ENCODE data around the gene PEMT.

PEMT gene

GRCh38 chr17:17484451-17484899, 107.0 kb downstream of the PEMT start:
- Histone ChIP-seq H3K4me2 (ENCODE audit: low read depth, low read length) (no peak overlapping the region), H3K79me2 (ENCODE audit: low read length) (peaks cover 63% of the 10 kb centered on the region), H3K27ac (ENCODE audit: low read length) (no peak overlapping the region), H3K4me1 (ENCODE audit: low read length) (no peaks in the 10 kb centered on the region), H4K20me1 (ENCODE audit: insufficient read depth, low read length) (no peaks in the 10 kb centered on the region; the same call in 1 of the 2 replicates), H3K9me2 (replicated peaks; ENCODE audit: insufficient read depth, low read length) (no peaks in the 10 kb centered on the region), H2AFZ (ENCODE audit: low read length) (no peak overlapping the region), H3K9ac (ENCODE audit: low read length) (no peak overlapping the region), H3K27me3 (replicated peaks; ENCODE audit: insufficient read depth, low read length) (no peaks in the 10 kb centered on the region), H3K9me3 (replicated peaks; ENCODE audit: insufficient read depth, low read length) (no peaks in the 10 kb centered on the region), H3K4me3 (ENCODE audit: low read length) (no peak overlapping the region), H3F3A (ENCODE audit: insufficient read depth, low read length) (no peaks in the 10 kb centered on the region), H3K36me3 (replicated peaks; ENCODE audit: insufficient read depth, low read length) (0 out of 2 replicates have a peak, but pooled peaks cover 3% of the 10 kb centered on the region)
- DNase-seq: no peak
- TF ChIP-seq EZH2 (optimal IDR thresholded peaks at IDR 0.05; ENCODE audit: low read depth, low read length): no peak
- no peak for TF ChIP-seq CTCF (IDR thresholded peaks at IDR 0.05; ENCODE audit: low read length)
- TF ChIP-seq EZH2phosphoT487 (IDR thresholded peaks at IDR 0.05; ENCODE audit: low read length): no peak

GRCh38 chr17:17481860-17482259, 109.6 kb downstream of the PEMT start:
- Histone ChIP-seq H3K4me1 (ENCODE audit: low read length) (no peaks in the 10 kb centered on the region), H3F3A (ENCODE audit: insufficient read depth, low read length) (no peaks in the 10 kb centered on the region), H3K9me3 (replicated peaks; ENCODE audit: insufficient read depth, low read length) (no peaks in the 10 kb centered on the region), H3K4me2 (ENCODE audit: low read depth, low read length) (no peak overlapping the region), H2AFZ (ENCODE audit: low read length) (no peak overlapping the region), H3K9me2 (replicated peaks; ENCODE audit: insufficient read depth, low read length) (no peaks in the 10 kb centered on the region), H3K79me2 (ENCODE audit: low read length) (peaks cover 89% of the 10 kb centered on the region), H3K27me3 (replicated peaks; ENCODE audit: insufficient read depth, low read length) (no peaks in the 10 kb centered on the region), H4K20me1 (ENCODE audit: insufficient read depth, low read length) (no peaks in the 10 kb centered on the region; the same call in 1 of the 2 replicates), H3K9ac (ENCODE audit: low read length) (no peak overlapping the region), H3K4me3 (ENCODE audit: low read length) (no peak overlapping the region), H3K36me3 (replicated peaks; ENCODE audit: insufficient read depth, low read length) (no peaks in the 10 kb centered on the region), H3K27ac (ENCODE audit: low read length) (no peak overlapping the region)
- TF ChIP-seq EZH2 (optimal IDR thresholded peaks at IDR 0.05; ENCODE audit: low read depth, low read length) (no peak), CTCF (IDR thresholded peaks at IDR 0.05; ENCODE audit: low read length) (no peak), EZH2phosphoT487 (IDR thresholded peaks at IDR 0.05; ENCODE audit: low read length) (no peak)
- DNase-seq: no peak

GRCh38 chr17:17480593-17481148, 110.8 kb downstream of the PEMT start:
- peaks cover 87% of the 10 kb centered on the region for H3K79me2 ChIP-seq (ENCODE audit: low read length)
- H2AFZ ChIP-seq (ENCODE audit: low read length): no peak overlapping the region
- H3K4me1 ChIP-seq (ENCODE audit: low read length): no peaks in the 10 kb centered on the region
- no peak overlapping the region for H3K9ac ChIP-seq (ENCODE audit: low read length)
- H3F3A ChIP-seq (ENCODE audit: insufficient read depth, low read length): no peaks in the 10 kb centered on the region
- H3K27me3 ChIP-seq (replicated peaks; ENCODE audit: insufficient read depth, low read length): no peaks in the 10 kb centered on the region
- no peaks in the 10 kb centered on the region for H3K9me2 ChIP-seq (replicated peaks; ENCODE audit: insufficient read depth, low read length)
- no peak overlapping the region for H3K27ac ChIP-seq (ENCODE audit: low read length)
- no peak overlapping the region for H3K4me3 ChIP-seq (ENCODE audit: low read length)
- no peaks in the 10 kb centered on the region for H3K9me3 ChIP-seq (replicated peaks; ENCODE audit: insufficient read depth, low read length)
- H3K36me3 ChIP-seq (replicated peaks; ENCODE audit: insufficient read depth, low read length): no peaks in the 10 kb centered on the region
- no peak overlapping the region for H3K4me2 ChIP-seq (ENCODE audit: low read depth, low read length)
- no peak for TF ChIP-seq CTCF (IDR thresholded peaks at IDR 0.05; ENCODE audit: low read length)
- TF ChIP-seq EZH2 (optimal IDR thresholded peaks at IDR 0.05; ENCODE audit: low read depth, low read length): no peak
- TF ChIP-seq EZH2phosphoT487 (IDR thresholded peaks at IDR 0.05; ENCODE audit: low read length): no peak
- H4K20me1 ChIP-seq (ENCODE audit: insufficient read depth, low read length): no peaks in the 10 kb centered on the region; the same call in 1 of the 2 replicates
- DNase-seq: no peak

All from MM.1S (cell line).